HEK293 (cell line): Measurements from ENCODE around the gene ACTRT2.

Experiments used
- ELK4 ChIP-seq: IDR thresholded peaks from 2 replicates; pipeline ENCODE4 v1.6.1; 2011; ENCODE audit warnings: mild to moderate bottlenecking, low read depth, low read length, borderline replicate concordance
- MYNN ChIP-seq: fragments of 450-650 bp; formaldehyde crosslinking; IDR thresholded peaks from 2 replicates; pipeline ENCODE4 v1.5.1; 2016; ENCODE audit warnings: missing biosample characterization, missing genetic modification characterization, borderline replicate concordance
- OSR2 ChIP-seq: fragments of 450-650 bp; formaldehyde crosslinking; IDR thresholded peaks from 2 replicates; pipeline ENCODE4 v1.5.1; 2016; ENCODE audit warnings: missing biosample characterization, missing genetic modification characterization
- RBAK ChIP-seq: fragments of 450-650 bp; formaldehyde crosslinking; IDR thresholded peaks from 2 replicates; pipeline ENCODE4 v1.5.1; 2016; ENCODE audit warnings: missing biosample characterization, missing genetic modification characterization
- ZNF114 ChIP-seq: fragments of 450-650 bp; formaldehyde crosslinking; IDR thresholded peaks from 2 replicates; pipeline ENCODE4 v1.5.0; 2017; ENCODE audit warnings: missing biosample characterization, missing genetic modification characterization
- ZNF121 ChIP-seq: fragments of 450-650 bp; formaldehyde crosslinking; IDR thresholded peaks from 2 replicates; pipeline ENCODE4 v1.5.1; 2016; ENCODE audit warnings: missing biosample characterization, missing genetic modification characterization
- ZNF2 ChIP-seq: fragments of 450-650 bp; formaldehyde crosslinking; IDR thresholded peaks from 2 replicates; pipeline ENCODE4 v1.5.1; 2016; ENCODE audit warnings: missing biosample characterization, missing genetic modification characterization
- ZNF549 ChIP-seq: fragments of 450-650 bp; IDR thresholded peaks from 2 replicates; pipeline ENCODE4 v1.5.1; 2018; ENCODE audit warnings: missing biosample characterization, missing genetic modification characterization, mild to moderate bottlenecking, inconsistent platforms, moderate library complexity
- ZNF571 ChIP-seq: fragments of 450-650 bp; formaldehyde crosslinking; IDR thresholded peaks from 2 replicates; pipeline ENCODE4 v1.5.0; 2017; ENCODE audit warnings: missing biosample characterization, missing genetic modification characterization
- ZNF777 ChIP-seq: fragments of 450-650 bp; formaldehyde crosslinking; IDR thresholded peaks from 2 replicates; pipeline ENCODE4 v1.5.1; 2017; ENCODE audit warnings: missing biosample characterization, missing genetic modification characterization, borderline replicate concordance
- TF ChIP-seq, protein P1 (sequence below): fragments of 450-650 bp; formaldehyde crosslinking; IDR thresholded peaks from 2 replicates; pipeline ENCODE4 v1.5.1; 2016; ENCODE audit warnings: missing biosample characterization, missing genetic modification characterization
- TF ChIP-seq, protein P2 (sequence below): fragments of 450-650 bp; formaldehyde crosslinking; conservative IDR thresholded peaks from 2 replicates; pipeline ENCODE4 v1.5.1; 2016; ENCODE audit warnings: low read depth, missing biosample characterization, missing genetic modification characterization

DNA sequence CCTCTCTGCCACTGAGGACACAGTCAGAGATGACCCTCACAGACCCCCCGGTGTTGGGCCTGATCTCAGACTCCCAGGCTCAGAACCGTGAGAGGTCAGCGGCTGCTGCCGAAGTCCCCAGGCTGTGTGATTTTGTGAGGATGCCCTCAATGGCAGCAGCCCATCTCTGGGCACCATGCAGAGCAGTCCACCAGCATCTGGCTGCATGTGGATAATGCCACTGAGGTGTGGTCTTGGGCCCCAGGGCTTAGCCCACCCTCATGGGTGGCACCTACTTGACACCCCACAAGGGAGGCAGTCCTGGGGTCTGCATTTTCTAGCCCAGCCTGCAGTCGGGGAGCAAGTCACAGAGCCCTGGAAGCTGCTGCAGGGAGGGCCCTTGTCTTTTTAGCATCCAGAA, 5.5 kb upstream of the ACTRT2 start:
- TF ChIP-seq RBAK (tag by site-specific recombination) = no peak
- no peak for TF ChIP-seq ZNF549 (tag by site-specific recombination)
- TF ChIP-seq, protein P1, sequence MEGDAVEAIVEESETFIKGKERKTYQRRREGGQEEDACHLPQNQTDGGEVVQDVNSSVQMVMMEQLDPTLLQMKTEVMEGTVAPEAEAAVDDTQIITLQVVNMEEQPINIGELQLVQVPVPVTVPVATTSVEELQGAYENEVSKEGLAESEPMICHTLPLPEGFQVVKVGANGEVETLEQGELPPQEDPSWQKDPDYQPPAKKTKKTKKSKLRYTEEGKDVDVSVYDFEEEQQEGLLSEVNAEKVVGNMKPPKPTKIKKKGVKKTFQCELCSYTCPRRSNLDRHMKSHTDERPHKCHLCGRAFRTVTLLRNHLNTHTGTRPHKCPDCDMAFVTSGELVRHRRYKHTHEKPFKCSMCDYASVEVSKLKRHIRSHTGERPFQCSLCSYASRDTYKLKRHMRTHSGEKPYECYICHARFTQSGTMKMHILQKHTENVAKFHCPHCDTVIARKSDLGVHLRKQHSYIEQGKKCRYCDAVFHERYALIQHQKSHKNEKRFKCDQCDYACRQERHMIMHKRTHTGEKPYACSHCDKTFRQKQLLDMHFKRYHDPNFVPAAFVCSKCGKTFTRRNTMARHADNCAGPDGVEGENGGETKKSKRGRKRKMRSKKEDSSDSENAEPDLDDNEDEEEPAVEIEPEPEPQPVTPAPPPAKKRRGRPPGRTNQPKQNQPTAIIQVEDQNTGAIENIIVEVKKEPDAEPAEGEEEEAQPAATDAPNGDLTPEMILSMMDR (tag by site-specific recombination) = no peak
- TF ChIP-seq MYNN (tag by site-specific recombination) = no peak
- TF ChIP-seq ELK4 = no peak
- no peak for TF ChIP-seq ZNF571 (tag by site-specific recombination)
- TF ChIP-seq, protein P2, sequence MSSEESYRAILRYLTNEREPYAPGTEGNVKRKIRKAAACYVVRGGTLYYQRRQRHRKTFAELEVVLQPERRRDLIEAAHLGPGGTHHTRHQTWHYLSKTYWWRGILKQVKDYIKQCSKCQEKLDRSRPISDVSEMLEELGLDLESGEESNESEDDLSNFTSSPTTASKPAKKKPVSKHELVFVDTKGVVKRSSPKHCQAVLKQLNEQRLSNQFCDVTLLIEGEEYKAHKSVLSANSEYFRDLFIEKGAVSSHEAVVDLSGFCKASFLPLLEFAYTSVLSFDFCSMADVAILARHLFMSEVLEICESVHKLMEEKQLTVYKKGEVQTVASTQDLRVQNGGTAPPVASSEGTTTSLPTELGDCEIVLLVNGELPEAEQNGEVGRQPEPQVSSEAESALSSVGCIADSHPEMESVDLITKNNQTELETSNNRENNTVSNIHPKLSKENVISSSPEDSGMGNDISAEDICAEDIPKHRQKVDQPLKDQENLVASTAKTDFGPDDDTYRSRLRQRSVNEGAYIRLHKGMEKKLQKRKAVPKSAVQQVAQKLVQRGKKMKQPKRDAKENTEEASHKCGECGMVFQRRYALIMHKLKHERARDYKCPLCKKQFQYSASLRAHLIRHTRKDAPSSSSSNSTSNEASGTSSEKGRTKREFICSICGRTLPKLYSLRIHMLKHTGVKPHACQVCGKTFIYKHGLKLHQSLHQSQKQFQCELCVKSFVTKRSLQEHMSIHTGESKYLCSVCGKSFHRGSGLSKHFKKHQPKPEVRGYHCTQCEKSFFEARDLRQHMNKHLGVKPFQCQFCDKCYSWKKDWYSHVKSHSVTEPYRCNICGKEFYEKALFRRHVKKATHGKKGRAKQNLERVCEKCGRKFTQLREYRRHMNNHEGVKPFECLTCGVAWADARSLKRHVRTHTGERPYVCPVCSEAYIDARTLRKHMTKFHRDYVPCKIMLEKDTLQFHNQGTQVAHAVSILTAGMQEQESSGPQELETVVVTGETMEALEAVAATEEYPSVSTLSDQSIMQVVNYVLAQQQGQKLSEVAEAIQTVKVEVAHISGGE (tag by site-specific recombination) = no peak
- TF ChIP-seq OSR2 (tag by site-specific recombination) = no peak
- no peak for TF ChIP-seq ZNF121 (tag by site-specific recombination)
- TF ChIP-seq ZNF2 (tag by site-specific recombination) = no peak
- TF ChIP-seq ZNF114 (tag by site-specific recombination) = no peak
- no peak for TF ChIP-seq ZNF777 (tag by site-specific recombination)
